ENCODE measurements around the gene BEST2. TPM values are rescaled to one million over a fixed set of nuclear protein-coding genes. Genes with fewer than 3 reads are reported as not detected.

The BEST2 gene
- polyA plus RNA-seq, 1 donor from 2014 or later, result not detected

DNA sequence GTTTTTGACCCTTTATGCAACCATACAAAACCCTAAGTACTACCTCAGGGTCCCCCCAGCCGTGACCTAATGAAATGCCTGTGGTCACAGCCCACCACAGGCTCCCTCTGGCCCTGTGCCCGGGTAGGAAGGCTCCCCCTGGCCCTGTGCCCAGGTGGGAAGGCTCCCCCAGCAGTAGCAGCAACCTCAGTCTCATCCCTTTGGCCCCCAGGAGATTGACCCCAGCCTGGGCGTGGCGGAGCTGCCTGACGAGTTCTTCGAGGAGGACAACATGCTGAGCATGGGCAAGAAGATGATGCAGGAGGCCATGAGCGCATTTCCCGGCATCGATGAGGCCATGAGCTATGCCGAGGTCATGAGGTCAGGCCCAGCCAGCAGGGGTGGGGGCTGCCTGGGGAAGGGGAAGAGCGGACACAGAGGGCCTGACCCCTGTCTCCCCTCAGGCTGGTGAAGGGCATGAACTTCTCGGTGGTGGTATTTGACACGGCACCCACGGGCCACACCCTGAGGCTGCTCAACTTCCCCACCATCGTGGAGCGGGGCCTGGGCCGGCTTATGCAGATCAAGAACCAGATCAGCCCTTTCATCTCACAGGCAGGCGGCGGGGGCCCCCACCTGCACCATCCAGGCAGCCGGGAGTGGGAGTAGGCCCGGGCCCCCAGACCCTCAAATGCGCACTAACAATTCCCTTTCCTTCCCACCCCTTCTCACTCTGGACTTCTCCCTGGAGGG lies 6.3 kb upstream of the BEST2 start:
- Histone ChIP-seq H4K20me1 (ENCODE audit: insufficient read depth) (no peaks in the 10 kb centered on the region), H3K36me3 (ENCODE audit: insufficient read depth, low read length) (no peaks in the 10 kb centered on the region), H3K9ac (ENCODE audit: low read length) (no peak overlapping the region)

GRCh38 chr19:12748489-12748888 lies 3.1 kb upstream of the BEST2 start:
- Histone ChIP-seq H2AFZ (ENCODE audit: low read depth, low read length) (no peak overlapping the region), H4K20me1 (ENCODE audit: insufficient read depth) (no peaks in the 10 kb centered on the region), H3K4me2 (ENCODE audit: low read length) (no peak overlapping the region), H3K27me3 (ENCODE audit: insufficient read depth, low read depth, low read length) (peaks cover 20% of the 10 kb centered on the region), H3K9ac (ENCODE audit: low read length) (no peak overlapping the region), H3K9me2 (ENCODE audit: insufficient read depth, low read length) (no peaks in the 10 kb centered on the region), H3K36me3 (ENCODE audit: insufficient read depth, low read length) (no peaks in the 10 kb centered on the region), H3K4me3 (ENCODE audit: low read length) (no peak overlapping the region), H3K27ac (ENCODE audit: low read length) (no peak overlapping the region), H3F3A (ENCODE audit: insufficient read depth, low read length, poor library complexity, severe bottlenecking) (no peaks in the 10 kb centered on the region), H3K79me2 (replicated peaks; ENCODE audit: insufficient read depth, low read length) (no peaks in the 10 kb centered on the region), H3K9me3 (ENCODE audit: low read length) (no peaks in the 10 kb centered on the region)
- TF ChIP-seq CTCF (IDR thresholded peaks at IDR 0.05; ENCODE audit: poor library complexity, severe bottlenecking), result no peak
- TF ChIP-seq TAF1 (IDR thresholded peaks at IDR 0.05; ENCODE audit: low read depth), result no peak
- TF ChIP-seq RAD21 (conservative IDR thresholded peaks at IDR 0.05), result no peak
- TF ChIP-seq MXI1 (conservative IDR thresholded peaks at IDR 0.05; ENCODE audit: poor library complexity, severe bottlenecking), result no peak
- TF ChIP-seq EP300 (conservative IDR thresholded peaks at IDR 0.05; ENCODE audit: poor library complexity, severe bottlenecking), result no peak
- no peak for TF ChIP-seq POLR2AphosphoS5 (IDR thresholded peaks at IDR 0.05)
- no peak for TF ChIP-seq SMC3 (conservative IDR thresholded peaks at IDR 0.05; ENCODE audit: poor library complexity)
- no peak for TF ChIP-seq EZH2 (IDR thresholded peaks at IDR 0.05; ENCODE audit: borderline replicate concordance, insufficient read depth, low read length, poor library complexity, severe bottlenecking)

More for the DNA sequence above, 6.3 kb upstream of the BEST2 start:
- H3K27me3 ChIP-seq (ENCODE audit: insufficient read depth, low read depth, low read length), result no peaks in the 10 kb centered on the region
- H3K4me3 ChIP-seq (ENCODE audit: low read length), result no peak overlapping the region
- no peaks in the 10 kb centered on the region for H3F3A ChIP-seq (ENCODE audit: insufficient read depth, low read length, poor library complexity, severe bottlenecking)
- no peaks in the 10 kb centered on the region for H3K79me2 ChIP-seq (replicated peaks; ENCODE audit: insufficient read depth, low read length)
- no peak overlapping the region for H3K27ac ChIP-seq (ENCODE audit: low read length)
- H3K4me2 ChIP-seq (ENCODE audit: low read length), result no peak overlapping the region
- no peaks in the 10 kb centered on the region for H3K9me3 ChIP-seq (ENCODE audit: low read length)
- TF ChIP-seq SMC3 (conservative IDR thresholded peaks at IDR 0.05; ENCODE audit: poor library complexity) (no peak), RAD21 (conservative IDR thresholded peaks at IDR 0.05) (no peak), POLR2AphosphoS5 (IDR thresholded peaks at IDR 0.05) (no peak), TAF1 (IDR thresholded peaks at IDR 0.05; ENCODE audit: low read depth) (no peak), EP300 (conservative IDR thresholded peaks at IDR 0.05; ENCODE audit: poor library complexity, severe bottlenecking) (no peak), EZH2 (IDR thresholded peaks at IDR 0.05; ENCODE audit: borderline replicate concordance, insufficient read depth, low read length, poor library complexity, severe bottlenecking) (no peak), CTCF (IDR thresholded peaks at IDR 0.05; ENCODE audit: poor library complexity, severe bottlenecking) (no peak), MXI1 (conservative IDR thresholded peaks at IDR 0.05; ENCODE audit: poor library complexity, severe bottlenecking) (no peak), REST (IDR thresholded peaks at IDR 0.05; ENCODE audit: borderline replicate concordance) (no peak)
- no peaks in the 10 kb centered on the region for H3K9me2 ChIP-seq (ENCODE audit: insufficient read depth, low read length)
- no peak overlapping the region for H2AFZ ChIP-seq (ENCODE audit: low read depth, low read length)

Data from neural cell (in vitro differentiated cells).